Right kidney (tissue), 1 donor: ENCODE measurements around the gene CEMP1.
"Not testable (repeated sequence)": the region's sequence is repeated elsewhere in the genome, so short reads cannot be mapped to it uniquely, and the experiment has no call there.

Experiments
- DNase-seq: peaks from one replicate; pipeline ENCODE4 v3.0.0-alpha.2; 2016

Gene CEMP1

DNA sequence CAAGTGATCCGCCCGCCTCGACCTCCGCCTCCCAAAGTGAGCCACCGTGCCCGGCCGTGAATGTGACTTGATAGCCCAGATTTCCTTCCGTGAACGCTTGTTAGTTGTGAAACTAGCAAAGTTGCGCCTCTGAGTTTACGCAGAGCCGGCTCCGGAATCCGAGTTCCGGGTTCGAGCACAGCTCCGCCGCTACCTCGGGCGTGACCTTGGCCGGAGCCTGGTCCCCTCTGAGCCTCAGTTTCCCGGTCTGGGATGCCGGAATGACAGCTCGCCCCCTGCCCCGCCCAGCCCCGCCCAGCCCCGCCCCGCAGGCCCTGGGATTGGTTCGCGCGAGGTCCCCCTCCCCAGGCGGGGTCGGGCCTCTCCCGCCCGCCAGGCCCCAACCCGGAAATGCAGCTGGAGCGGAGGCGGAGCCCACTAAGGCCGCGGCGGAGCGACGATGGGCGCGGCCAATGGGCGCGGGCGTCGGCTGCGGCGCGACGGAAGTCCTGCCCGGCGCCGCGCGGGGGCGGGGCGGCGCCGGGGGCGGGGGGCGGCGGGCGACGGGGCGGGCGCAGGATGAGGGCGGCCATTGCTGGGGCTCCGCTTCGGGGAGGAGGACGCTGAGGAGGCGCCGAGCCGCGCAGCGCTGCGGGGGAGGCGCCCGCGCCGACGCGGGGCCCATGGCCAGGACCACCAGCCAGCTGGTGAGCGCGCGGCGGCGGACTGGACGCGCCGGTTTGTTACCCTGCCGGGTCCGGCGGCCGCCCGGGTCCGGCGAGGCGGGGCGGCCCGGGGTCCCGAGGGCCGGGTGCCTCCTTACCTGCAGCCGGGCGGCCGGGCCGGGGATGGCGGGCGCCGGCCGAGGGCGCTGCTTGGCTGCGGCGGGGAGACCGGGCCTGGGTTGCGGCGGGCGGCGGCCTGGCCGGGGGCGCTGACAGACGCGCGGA lies 6.5 kb upstream of the CEMP1 start, which contains the start of gene PDPK1:
TSS of gene PDPK1 (plus strand) at position 571 of the 929 bp plus-strand sequence. CDS start at position 663, 92 bp downstream.
- peak; percentile 80 for DNase-seq

GRCh38 chr16:2535625-2536013 lies 4.4 kb upstream of the CEMP1 start:
- no peak for DNase-seq

- not testable (repeated sequence) for DNase-seq
Observed at GRCh38 chr16:2534335-2534734, 3.1 kb upstream of the CEMP1 start.

- no peak for DNase-seq
Observed at GRCh38 chr16:2533912-2534311, 2.7 kb upstream of the CEMP1 start.

DNA sequence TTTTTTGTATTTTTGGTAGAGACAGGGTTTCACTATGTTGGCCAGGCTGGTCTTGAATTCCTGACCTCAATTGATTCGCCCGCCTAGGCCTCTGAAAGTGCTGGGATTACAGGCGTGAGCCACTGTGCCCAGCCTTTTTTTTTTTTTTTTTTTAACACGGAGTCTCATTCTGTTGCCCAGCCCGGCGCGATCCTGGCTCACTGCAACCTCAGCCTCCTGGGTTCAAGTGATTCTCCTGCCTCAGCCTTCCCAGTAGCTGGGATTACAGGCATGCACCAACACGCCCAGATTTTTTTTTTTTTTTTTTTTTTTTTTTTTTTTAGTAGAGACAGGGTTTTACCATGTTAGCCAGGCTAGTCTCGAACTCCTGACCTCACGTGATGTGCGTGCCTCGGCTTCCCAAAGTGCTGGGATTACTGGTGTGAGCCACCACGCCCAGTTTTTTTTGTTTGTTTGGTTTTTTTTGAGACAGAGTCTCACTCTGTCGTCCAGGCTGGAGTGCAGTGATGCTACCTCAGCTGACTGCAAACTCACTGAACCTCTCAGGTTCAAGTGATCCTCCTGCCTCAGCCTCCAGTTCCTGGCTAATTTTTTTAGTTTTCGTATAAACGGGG lies 2.0 kb upstream of the CEMP1 start:
- not testable (repeated sequence) for DNase-seq

DNA sequence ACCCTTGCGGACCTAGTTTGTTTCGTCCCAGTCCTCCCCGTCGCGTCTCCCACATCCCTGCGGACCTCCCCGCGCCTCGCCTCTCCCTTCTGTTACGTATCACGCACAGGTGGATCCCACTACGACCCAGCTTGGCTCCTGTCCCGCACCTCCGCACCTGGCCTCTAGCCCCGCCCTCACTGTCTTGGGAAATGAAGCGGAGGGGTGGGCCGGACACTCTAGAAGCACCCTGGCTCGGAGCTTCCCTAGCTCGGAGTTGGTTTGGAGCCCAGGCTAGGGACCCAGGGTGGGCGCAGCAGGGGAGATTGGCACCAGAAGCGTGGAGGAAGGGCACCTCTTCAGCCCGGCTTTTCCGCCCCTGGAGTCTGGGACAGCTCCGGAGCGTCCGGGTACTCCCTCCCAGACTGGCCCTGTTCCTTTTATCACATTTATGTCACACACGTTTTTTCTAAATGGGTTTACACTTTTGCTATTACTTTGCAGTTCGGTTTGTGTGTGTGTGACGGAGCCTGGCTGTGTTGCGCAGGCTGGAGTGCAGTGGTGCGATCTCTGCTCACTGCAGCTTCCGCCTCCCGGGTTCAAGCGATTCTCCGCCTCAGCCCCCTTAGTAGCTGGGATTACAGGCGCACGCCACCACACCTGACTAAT lies 1.4 kb upstream of the CEMP1 start:
- peak; percentile 82 for DNase-seq

- DNase-seq = peak; percentile 88
Observed at GRCh38 chr16:2531696-2532493, 687 bp upstream of the CEMP1 start.

- DNase-seq = no peak
Observed at GRCh38 chr16:2530629-2531318, 434 bp downstream of the CEMP1 start.

- no peak for DNase-seq
Observed at GRCh38 chr16:2529961-2530628, 1.1 kb downstream of the CEMP1 start.

DNA sequence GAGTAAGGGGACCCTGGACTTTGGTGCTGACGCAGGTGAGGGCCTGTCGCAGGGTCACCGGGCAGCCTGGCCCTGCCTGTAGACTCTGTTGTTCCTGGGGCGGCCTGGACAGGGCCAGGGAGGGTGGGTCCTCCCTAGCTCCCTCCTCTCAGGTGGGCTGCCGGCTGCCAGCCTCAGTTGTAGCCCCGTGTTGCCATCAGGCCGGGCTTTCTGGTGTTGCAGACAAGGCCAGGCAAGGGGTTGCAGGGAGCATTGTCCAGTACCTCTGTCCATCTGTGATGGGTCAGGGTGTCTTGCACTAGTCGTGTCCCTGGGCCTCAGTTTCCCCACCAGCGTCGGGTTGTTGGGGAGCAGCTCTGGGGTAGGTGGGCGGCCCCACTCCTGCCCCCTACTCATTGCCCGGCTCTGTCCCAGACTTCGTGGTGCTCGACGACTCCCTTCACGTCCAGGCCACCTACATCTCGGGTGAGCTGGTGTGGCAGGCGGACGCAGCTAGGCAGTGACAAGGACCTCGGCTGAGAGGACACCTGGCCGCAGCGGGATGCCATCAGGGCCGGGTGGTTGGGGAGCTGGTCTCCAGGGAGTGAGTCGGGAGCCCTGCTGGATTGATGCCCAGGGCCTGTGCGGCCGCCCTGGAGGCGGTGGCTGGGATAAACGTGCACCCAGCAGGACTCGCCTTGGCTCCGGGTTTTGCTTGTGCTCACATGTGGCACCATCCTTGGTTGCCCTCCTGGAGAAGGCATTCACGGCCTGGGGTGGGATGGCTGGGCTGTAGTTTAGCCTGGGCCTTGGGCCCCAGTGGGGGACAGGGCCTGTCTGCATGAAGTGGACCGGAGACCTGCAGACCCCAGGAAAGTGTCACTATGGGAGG lies 1.9 kb downstream of the CEMP1 start:
- DNase-seq = no peak

GRCh38 chr16:2528161-2529060 lies 2.8 kb downstream of the CEMP1 start:
- no peak for DNase-seq

DNA sequence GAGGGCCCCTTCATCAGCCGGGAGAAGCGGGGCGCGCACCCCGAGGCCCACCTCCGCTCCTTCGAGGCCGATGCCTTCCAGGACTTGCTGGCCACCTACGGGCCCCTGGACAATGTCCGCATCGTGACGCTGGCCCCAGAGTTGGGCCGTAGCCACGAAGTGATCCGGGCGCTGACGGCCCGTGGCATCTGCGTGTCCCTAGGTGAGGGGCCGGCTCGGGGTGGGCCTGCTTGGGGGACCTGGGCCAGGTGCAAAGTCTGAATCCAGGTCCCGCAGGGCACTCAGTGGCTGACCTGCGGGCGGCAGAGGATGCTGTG lies 3.5 kb downstream of the CEMP1 start:
- DNase-seq = no peak

- no peak for DNase-seq
Observed at GRCh38 chr16:2527071-2527783, 4.0 kb downstream of the CEMP1 start.

- DNase-seq = no peak
Observed at GRCh38 chr16:2526135-2526534, 5.1 kb downstream of the CEMP1 start.

GRCh38 chr16:2524339-2524938 lies 6.8 kb downstream of the CEMP1 start:
- DNase-seq = no peak

DNA sequence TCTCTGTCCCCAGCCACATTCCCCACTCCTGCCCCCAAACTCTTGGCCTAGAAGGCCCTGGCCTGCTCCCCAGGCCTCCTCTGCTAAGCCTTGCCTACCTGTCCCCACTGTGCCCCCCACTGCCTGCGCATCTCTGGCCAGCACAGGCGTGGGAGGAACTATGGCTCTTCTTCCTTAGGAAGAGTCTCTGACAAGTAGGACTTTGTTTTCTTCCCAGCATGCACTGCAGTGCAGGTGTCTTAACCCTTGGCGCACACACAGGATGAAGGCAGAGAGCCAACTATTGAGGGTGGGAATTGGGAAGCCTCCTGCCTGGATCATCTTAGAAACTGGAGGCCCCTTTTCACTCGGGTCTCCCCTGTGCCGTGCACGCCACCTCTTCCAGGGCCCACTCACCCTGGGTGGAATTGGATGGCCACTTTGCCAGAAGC lies 7.4 kb downstream of the CEMP1 start:
- no peak for DNase-seq

DNA sequence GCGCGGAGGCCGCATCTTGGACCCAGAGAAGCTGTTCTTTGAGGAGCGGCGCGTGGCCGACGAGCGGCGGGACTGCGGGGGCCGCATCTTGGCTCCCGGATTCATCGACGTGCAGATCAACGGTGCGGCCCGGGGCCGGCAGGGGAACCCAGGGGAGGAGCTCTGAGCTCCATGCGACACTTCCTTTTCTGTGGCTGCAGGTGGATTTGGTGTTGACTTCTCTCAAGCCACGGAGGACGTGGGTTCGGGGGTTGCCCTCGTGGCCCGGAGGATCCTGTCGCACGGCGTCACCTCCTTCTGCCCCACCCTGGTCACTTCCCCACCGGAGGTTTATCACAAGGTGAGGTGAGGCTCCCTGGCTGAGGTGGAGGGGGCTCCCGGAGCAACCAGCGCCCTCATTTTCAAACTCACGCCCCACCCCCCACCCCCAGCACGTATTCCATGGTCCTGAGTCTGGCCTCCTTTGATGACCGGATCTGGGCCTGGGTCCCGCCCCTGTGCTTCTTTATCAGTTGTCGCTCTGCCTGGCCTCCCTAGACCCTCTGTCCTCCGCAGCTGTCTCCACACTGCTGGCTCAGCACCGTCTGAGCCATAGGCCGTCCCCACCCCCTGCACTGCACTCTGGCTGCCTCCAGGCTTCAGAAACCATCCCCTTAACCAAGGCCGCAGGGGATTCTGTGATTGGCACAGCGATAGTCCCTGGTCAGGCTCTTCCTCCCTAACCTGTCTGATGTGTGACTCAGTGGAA lies 10.2 kb downstream of the CEMP1 start:
- peak; percentile 23 for DNase-seq
